Activated naive CD4-positive, alpha-beta T cell treated with anti-CD3 and anti-CD28 coated beads, Interleukin-2, amount 10 ng/mL, durations not matched to agents 7 days and 5 days (primary cell): ENCODE data around the gene MUC21.
"Not testable (repeated sequence)": the region's sequence is repeated elsewhere in the genome, so short reads cannot be mapped to it uniquely, and the experiment has no call there.

Experiments
- CTCF ChIA-PET: fragments of 350-600 bp; sonication (Branson Sonifier 250); formaldehyde crosslinking; loops from one replicate; lab custom pipeline; 2021; ENCODE audit warnings: antibody characterized with exemption; lab: Charles Lee
- DNase-seq: peaks from one replicate; pipeline ENCODE4 v3.0.0-alpha.2; 2020
- H3K27ac Mint-ChIP-seq: one replicate; pipeline ENCODE4 v1.8.0; 2021; ENCODE audit warnings: mild to moderate bottlenecking, moderate library complexity, mixed read lengths
- H3K27me3 Mint-ChIP-seq: one replicate; pipeline ENCODE4 v1.8.0; 2021; ENCODE audit warnings: mild to moderate bottlenecking, mixed read lengths
- H3K36me3 Mint-ChIP-seq: one replicate; pipeline ENCODE4 v1.8.0; 2021; ENCODE audit warnings: mixed read lengths
- H3K4me1 Mint-ChIP-seq: one replicate; pipeline ENCODE4 v1.8.0; 2021; ENCODE audit warnings: mixed read lengths
- H3K4me3 Mint-ChIP-seq: one replicate; pipeline ENCODE4 v1.8.0; 2021; ENCODE audit warnings: mild to moderate bottlenecking, moderate library complexity, mixed read lengths
- H3K9me3 Mint-ChIP-seq: one replicate; pipeline ENCODE4 v1.8.0; 2021; ENCODE audit warnings: mixed read lengths

The MUC21 gene

DNA sequence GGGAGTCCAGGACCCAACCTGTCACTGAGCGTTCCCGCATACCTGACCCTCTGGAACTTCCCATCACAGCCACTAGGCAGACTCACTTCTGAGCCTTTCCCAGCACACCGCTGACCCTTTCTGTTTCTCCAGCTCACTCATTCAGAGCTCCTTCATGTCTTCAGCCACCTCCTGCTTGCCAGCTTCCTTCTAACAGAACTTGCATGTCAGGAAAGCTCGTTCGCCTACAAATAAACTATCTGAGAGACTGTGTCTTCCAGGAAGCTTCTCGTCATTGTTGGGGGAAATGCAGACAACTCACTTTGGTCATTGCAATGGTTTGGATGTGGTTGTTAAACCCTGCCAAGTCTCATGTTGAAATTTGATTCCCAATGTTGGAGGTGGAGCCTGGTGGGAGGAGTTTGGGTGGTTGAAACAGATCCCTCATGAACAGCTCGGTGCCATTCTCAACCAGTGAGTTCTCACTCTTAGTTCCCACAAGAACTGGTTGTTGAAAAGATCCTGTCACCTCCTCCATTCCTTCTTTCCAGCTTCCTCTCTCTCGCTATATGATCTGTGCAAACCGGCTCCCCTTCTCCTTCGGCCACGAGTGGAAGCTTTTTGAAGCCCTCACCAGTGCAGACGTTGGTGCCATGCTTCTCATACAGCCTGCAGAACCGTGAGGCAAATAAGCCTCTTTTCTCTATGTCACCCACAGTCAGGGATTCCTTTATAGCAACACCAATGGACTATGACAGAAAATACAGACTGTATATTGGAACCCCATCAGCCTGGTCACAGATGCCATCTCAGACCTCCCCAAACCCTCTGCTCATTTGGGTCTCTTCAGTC is 1.4 kb upstream of the MUC21 start:
- Mint-ChIP-seq H3K9me3 (no peaks in the 10 kb centered on the region), H3K27me3 (peaks cover 40% of the 10 kb centered on the region), H3K4me1 (no peaks in the 10 kb centered on the region), H3K27ac (no peak overlapping the region), H3K36me3 (no peaks in the 10 kb centered on the region), H3K4me3 (no peak overlapping the region)
- CTCF ChIA-PET = interaction anchor here (0.7 to 1.8 kb wide), 5 partner anchors 13 to 98 kb away, joined by 3 read pairs; no protein-coding TSS in a partner anchor
- DNase-seq = no peak

DNA sequence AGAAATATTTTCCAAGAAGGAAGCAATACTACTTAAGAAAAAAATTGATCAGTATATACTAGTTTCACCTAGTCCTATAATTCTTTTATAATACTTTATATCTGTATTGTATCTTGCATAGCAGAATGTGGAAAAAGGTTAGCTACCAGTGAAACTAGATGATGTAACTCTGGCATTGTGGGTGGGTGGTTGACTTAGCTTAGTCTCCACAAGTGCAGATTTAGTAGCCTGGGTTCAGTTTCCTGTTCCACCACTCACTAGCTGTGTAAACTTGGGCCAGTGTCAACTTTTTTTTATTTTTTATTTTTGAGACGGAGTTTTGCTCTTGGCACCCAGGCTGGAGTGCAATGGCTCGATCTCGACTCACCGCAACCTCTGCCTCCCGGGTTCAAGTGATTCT is 2.0 kb downstream of the MUC21 start:
- H3K36me3 Mint-ChIP-seq = no peaks in the 10 kb centered on the region
- no peak overlapping the region for H3K27ac Mint-ChIP-seq
- no peak for DNase-seq
- CTCF ChIA-PET = interaction anchor here (1.5 kb wide), 1 partner anchor 70 kb away, joined by 5 read pairs; no protein-coding TSS in a partner anchor
- no peak overlapping the region for H3K4me3 Mint-ChIP-seq
- H3K9me3 Mint-ChIP-seq = no peaks in the 10 kb centered on the region
- peaks cover 7% of the 10 kb centered on the region for H3K4me1 Mint-ChIP-seq
- H3K27me3 Mint-ChIP-seq = peaks cover 35% of the 10 kb centered on the region

DNA sequence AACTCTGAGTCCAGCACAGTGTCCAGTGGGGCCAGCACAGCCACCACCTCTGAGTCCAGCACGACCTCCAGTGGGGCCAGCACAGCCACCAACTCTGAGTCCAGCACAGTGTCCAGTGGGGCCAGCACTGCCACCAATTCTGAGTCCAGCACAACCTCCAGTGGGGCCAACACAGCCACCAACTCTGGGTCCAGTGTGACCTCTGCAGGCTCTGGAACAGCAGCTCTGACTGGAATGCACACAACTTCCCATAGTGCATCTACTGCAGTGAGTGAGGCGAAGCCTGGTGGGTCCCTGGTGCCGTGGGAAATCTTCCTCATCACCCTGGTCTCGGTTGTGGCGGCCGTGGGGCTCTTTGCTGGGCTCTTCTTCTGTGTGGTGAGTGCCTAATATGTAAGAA is 3.8 kb downstream of the MUC21 start:
- Mint-ChIP-seq H3K4me3 (no peak overlapping the region), H3K4me1 (peaks cover 14% of the 10 kb centered on the region), H3K27me3 (peaks cover 19% of the 10 kb centered on the region), H3K9me3 (no peaks in the 10 kb centered on the region), H3K36me3 (no peaks in the 10 kb centered on the region), H3K27ac (peak overlapping the region; percentile 49)
- CTCF ChIA-PET = no interaction called here
- no peak for DNase-seq

DNA sequence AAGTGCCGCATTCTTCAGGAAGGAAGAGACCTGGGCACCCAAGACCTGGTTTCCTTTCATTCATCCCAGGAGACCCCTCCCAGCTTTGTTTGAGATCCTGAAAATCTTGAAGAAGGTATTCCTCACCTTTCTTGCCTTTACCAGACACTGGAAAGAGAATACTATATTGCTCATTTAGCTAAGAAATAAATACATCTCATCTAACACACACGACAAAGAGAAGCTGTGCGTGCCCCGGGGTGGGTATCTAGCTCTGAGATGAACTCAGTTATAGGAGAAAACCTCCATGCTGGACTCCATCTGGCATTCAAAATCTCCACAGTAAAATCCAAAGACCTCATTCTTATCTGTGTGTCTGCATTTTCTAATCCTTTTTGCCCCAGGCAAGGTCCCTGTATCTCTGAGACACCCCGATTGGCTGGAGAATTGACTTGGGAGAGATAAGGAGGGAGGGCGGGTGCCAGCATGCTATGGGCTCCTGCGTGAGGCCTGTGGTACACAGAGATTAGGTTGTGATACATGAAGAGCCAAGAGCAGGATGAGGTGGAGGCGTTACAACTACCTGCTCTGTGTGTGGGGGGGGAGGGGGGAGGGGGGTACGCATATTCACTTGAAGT is 4.8 kb downstream of the MUC21 start:
- CTCF ChIA-PET = interaction anchor here (0.6 kb wide), 1 partner anchor 24 kb away, joined by 3 read pairs; no protein-coding TSS in a partner anchor
- DNase-seq = no peak

DNA sequence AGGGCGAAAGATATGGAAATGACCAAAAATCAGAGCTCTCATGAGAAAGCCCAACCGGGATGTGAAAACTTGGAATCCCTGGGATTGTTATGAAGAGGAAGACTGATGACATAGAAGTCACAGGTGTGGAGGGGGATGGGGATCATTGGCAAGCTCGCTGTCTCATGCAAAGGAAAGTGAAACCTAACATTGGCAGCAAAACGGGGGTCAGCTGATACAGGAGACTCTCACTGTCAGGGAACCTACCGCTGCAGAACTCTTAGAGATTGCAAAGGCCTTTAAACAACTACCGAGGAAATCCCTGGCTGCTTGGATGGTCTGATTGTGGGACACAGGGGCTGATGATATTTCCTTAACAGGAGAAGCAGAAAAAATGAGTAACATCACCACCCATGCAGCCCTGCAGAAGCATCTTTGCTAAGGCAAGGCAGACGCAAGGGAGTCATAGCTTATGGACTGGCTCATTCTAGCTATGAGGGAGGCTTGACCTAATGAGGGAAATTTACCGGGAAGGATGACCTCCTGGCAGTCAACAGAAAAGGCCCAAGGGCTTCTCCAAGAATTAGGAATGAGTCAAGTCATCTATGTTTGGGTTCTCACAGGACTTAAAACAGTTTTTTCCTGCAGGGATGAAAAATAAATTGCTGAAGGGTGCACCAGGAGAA is 7.0 kb downstream of the MUC21 start:
- H3K9me3 Mint-ChIP-seq = no peaks in the 10 kb centered on the region
- CTCF ChIA-PET = interaction anchor here (0.6 to 1.2 kb wide), 3 partner anchors 71 to 97 kb away, joined by 3 read pairs; no protein-coding TSS in a partner anchor
- peak overlapping the region; percentile 58 for H3K4me3 Mint-ChIP-seq
- H3K36me3 Mint-ChIP-seq = no peaks in the 10 kb centered on the region
- H3K27ac Mint-ChIP-seq = peak overlapping the region; percentile 83
- H3K4me1 Mint-ChIP-seq = peaks cover 14% of the 10 kb centered on the region
- H3K27me3 Mint-ChIP-seq = peaks cover 4% of the 10 kb centered on the region
- peak; percentile 61 for DNase-seq

More for the DNA sequence above, 4.8 kb downstream of the MUC21 start:
- Mint-ChIP-seq H3K36me3 (no peaks in the 10 kb centered on the region), H3K27ac (no peak overlapping the region), H3K9me3 (no peaks in the 10 kb centered on the region), H3K27me3 (peaks cover 8% of the 10 kb centered on the region), H3K4me1 (peaks cover 14% of the 10 kb centered on the region), H3K4me3 (no peak overlapping the region)

DNA sequence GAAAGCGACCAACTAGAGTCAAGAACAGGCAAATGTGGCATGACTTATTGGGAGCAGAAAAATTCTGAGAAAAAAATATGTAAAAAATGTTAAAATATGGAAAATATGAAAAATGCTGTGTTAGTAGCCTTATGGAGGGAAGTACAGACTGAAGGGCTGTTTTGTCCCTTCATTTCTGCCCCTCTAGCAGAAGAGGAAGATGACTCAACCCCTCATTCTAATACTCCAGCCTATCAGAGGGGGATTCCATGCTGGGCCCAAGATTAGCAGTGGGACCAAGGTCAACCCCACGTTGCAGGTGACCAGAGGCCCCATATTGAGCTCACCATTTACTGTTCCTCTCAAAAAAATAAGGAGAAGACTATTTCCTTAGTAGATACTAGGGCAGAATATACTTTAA is 8.4 kb downstream of the MUC21 start:
- peaks cover 14% of the 10 kb centered on the region for H3K4me1 Mint-ChIP-seq
- no peaks in the 10 kb centered on the region for H3K36me3 Mint-ChIP-seq
- CTCF ChIA-PET = no interaction called here
- peaks cover 4% of the 10 kb centered on the region for H3K27me3 Mint-ChIP-seq
- no peak overlapping the region for H3K4me3 Mint-ChIP-seq
- H3K9me3 Mint-ChIP-seq = no peaks in the 10 kb centered on the region
- DNase-seq = no peak
- no peak overlapping the region for H3K27ac Mint-ChIP-seq

DNA sequence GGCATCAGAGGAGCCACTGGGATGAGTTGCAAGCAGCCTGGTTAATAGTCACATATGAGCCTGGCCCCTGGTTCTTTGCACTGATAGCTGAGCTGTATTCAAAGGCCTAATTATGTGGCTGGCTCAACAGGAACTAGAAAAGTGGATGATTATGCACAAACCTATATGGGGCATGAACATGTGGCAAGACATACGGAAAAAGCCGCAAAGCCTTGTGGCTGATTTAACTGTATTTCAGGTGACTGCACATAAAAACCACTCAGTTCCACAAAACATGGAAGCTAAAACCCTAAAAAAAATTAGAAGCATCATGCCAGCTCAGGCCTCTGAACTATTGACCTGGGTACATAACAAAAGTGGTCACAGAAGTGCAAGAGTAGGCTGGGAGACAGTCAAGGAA is 13.8 kb downstream of the MUC21 start:
- CTCF ChIA-PET = interaction anchor here (1.1 kb wide), 1 partner anchor 72 kb away, joined by 3 read pairs; no protein-coding TSS in a partner anchor
- peaks cover 6% of the 10 kb centered on the region for H3K27me3 Mint-ChIP-seq
- peaks cover 1% of the 10 kb centered on the region for H3K9me3 Mint-ChIP-seq
- no peak overlapping the region for H3K27ac Mint-ChIP-seq
- no peaks in the 10 kb centered on the region for H3K36me3 Mint-ChIP-seq
- no peak overlapping the region for H3K4me3 Mint-ChIP-seq
- no peak for DNase-seq
- peaks cover 13% of the 10 kb centered on the region for H3K4me1 Mint-ChIP-seq

DNA sequence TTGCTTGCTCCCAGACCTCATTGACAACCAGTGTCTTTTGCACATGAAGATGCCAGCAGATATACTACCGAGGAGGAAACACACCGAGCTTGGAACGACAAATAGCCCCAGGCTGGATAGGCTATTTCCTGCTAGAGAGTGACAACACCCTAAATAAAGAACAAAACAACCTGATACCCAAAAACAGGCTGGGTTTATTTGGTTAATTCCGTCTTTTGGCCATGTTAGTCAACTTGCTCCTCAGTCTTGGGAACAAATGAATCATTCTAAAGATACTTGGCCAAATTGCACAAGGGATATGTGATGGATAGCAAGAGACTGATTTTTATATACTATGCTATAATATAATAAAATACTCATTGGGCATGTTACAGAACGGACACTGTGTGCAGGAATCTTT is 15.3 kb downstream of the MUC21 start:
- CTCF ChIA-PET = interaction anchor here (1.0 kb wide), 1 partner anchor 9 kb away, joined by 3 read pairs; no protein-coding TSS in a partner anchor
- H3K4me1 Mint-ChIP-seq = peaks cover 14% of the 10 kb centered on the region
- no peak overlapping the region for H3K27ac Mint-ChIP-seq
- no peak overlapping the region for H3K4me3 Mint-ChIP-seq
- H3K36me3 Mint-ChIP-seq = no peaks in the 10 kb centered on the region
- peaks cover 1% of the 10 kb centered on the region for H3K9me3 Mint-ChIP-seq
- H3K27me3 Mint-ChIP-seq = peaks cover 6% of the 10 kb centered on the region
- no peak for DNase-seq

DNA sequence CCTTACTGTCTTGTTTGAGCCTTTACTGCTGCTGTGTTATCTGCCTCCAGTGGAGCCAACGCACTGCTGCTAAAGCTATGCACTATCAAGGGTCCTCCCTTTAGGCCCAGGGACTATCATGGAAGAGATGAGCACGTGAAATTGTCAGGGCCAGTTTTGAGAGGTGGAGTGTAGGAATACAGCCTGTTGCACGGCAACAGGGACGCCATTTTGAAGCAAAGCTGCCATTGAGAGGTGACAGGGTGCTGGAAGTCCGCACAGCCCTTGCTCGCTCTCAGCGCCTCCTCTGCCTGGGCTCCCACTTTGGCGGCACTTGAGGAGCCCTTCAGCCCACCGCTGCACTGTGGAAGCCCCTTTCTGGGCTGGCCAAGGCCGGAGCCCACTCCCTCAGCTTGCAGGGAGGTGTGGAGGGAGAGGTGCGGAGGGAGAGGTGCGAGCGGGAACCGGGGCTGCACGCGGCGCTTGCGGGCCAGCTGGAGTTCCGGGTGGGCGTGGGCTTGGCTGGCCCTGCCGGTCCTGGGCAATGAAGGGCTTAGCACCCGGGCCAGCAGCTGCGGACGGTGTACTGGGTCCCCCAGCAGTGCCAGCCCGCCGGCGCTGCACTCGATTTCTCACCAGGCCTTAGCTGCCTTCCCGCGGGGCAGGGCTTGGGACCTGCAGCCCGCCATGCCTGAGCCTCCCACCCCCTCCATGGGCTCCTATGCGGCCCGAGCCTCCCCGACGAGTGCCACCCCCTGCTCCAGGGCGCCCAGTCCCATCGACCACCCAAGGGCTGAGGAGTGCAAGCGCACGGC is 16.7 kb downstream of the MUC21 start:
- H3K9me3 Mint-ChIP-seq, H3K36me3 Mint-ChIP-seq, DNase-seq, H3K27ac Mint-ChIP-seq, H3K4me3 Mint-ChIP-seq, CTCF ChIA-PET: not testable (repeated sequence)
- H3K27me3 Mint-ChIP-seq = peaks cover 10% of the 10 kb centered on the region
- peaks cover 21% of the 10 kb centered on the region for H3K4me1 Mint-ChIP-seq

DNA sequence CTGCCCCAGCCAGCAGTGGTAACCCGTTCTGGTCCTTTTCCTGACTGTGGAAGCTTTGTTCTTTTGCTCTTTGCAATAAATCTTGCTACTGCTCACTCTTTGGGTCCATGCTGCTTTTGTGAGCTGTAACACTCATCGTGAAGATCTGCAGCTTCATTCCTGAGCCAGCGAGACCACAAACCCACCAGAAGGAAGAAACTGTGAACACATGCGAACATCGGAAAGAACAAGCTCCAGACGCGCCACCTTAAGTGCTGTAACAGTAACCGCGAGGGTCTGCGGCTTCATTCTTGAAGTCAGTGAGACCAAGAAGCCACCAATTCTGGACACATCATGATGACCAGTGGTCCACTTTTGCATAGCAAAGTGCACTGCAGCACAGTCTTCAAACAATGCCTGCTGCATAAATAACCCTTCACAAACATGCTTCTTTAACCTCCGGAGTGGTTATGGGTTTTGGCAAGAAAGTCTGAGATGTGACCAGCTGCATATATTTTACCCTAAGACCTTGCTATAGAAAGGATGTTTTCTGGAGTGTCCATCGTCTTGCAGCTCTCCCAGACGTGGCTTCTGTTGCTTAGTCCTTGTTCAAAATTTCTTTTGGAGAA is 17.9 kb downstream of the MUC21 start:
- no peaks in the 10 kb centered on the region for H3K36me3 Mint-ChIP-seq
- DNase-seq = no peak
- H3K27ac Mint-ChIP-seq = peak overlapping the region; percentile 82
- peaks cover 22% of the 10 kb centered on the region for H3K4me1 Mint-ChIP-seq
- peaks cover 10% of the 10 kb centered on the region for H3K27me3 Mint-ChIP-seq
- peaks cover 1% of the 10 kb centered on the region for H3K9me3 Mint-ChIP-seq
- CTCF ChIA-PET = no interaction called here
- no peak overlapping the region for H3K4me3 Mint-ChIP-seq

DNA sequence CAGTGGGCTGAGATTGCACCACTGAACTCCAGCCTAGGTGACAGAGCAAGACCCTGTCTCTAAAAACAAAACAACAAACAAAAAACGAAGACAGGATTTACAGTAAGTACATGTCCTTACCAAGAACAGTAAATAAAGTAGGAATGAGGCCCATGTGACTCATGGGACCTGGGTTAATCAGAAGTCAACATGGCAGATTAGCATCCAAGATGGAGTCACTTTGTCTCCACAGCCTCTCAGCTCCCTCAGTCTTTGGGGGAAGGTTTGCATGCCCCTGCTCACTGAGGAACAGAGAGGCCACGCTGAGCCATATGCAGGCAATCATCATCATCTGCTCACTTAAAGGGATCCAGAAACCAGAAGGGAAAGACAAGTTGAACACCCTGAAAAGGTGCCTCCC is 19.0 kb downstream of the MUC21 start:
- Mint-ChIP-seq H3K27ac (no peak overlapping the region), H3K4me3 (no peak overlapping the region), H3K4me1 (peaks cover 22% of the 10 kb centered on the region), H3K36me3 (no peaks in the 10 kb centered on the region), H3K27me3 (peaks cover 14% of the 10 kb centered on the region), H3K9me3 (peaks cover 1% of the 10 kb centered on the region)
- DNase-seq = no peak
- CTCF ChIA-PET = no interaction called here

DNA sequence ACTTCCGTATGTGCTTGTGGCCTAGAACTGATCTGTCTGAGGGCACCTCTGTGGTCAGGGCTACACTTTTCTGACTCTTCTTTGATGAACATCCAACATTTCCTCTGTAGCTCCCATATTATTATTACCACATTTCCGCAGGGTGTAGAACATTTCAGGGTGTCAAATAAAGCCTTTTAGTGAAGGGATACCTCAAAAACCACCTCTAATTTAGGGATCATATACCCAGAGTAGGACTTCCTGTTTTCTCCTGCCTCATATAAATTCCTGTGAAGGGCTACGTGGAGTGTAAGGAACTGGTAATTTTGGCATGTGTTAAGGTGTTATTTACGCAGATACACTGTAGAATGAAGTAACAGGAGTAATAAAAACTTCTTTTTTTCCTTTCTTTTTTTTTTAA is 21.3 kb downstream of the MUC21 start:
- H3K27ac Mint-ChIP-seq = no peak overlapping the region
- no peak for DNase-seq
- CTCF ChIA-PET = no interaction called here
- peaks cover 1% of the 10 kb centered on the region for H3K9me3 Mint-ChIP-seq
- peaks cover 28% of the 10 kb centered on the region for H3K27me3 Mint-ChIP-seq
- peaks cover 22% of the 10 kb centered on the region for H3K4me1 Mint-ChIP-seq
- H3K4me3 Mint-ChIP-seq = no peak overlapping the region
- no peaks in the 10 kb centered on the region for H3K36me3 Mint-ChIP-seq

DNA sequence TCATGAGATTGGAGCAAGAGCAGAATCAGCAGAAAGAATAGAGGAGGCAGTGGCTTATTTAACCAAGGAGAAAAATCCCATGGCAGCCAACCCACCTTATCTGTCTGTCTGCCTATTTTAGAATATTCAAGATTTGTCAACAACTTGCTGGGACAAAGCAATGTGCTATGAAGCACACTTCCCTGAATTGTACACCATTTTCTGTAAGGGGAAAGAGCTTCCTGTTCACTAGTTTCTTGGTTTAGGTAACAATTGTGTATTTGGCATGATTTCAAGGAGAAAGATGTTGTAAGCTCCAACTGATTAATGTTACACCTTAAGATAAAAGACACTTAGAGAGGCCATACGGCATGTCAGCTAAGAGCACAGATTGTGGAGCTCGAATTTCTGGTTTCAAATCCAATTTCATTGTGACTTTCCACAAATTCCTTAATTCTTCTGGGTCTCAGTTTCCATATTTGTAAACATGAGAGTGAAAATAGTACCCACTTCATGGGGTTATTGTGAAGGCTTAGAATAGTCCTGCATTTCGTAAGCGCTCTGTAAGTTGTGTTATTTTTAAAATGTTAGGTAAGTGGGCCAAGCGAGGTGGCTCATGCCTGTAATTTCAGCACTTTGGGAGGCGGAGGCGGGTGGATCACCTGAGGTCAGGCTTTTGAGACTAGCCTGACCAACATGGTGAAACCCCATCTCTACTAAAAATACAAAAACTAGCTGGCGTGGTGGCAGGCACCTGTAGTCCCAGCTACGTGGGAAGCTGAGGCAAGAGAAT is 21.9 kb downstream of the MUC21 start:
- H3K27ac Mint-ChIP-seq = no peak overlapping the region
- H3K4me3 Mint-ChIP-seq = no peak overlapping the region
- H3K36me3 Mint-ChIP-seq = no peaks in the 10 kb centered on the region
- H3K9me3 Mint-ChIP-seq = no peaks in the 10 kb centered on the region
- H3K4me1 Mint-ChIP-seq = peaks cover 22% of the 10 kb centered on the region
- peaks cover 34% of the 10 kb centered on the region for H3K27me3 Mint-ChIP-seq
- CTCF ChIA-PET = no interaction called here
- DNase-seq = no peak
